ENCODE results near the gene ZNF747.

Gene ZNF747

GRCh38 chr16:30510376-30510938 lies 24.2 kb downstream of the ZNF747 start:
- DNase-seq = peak; percentile 1

- no peak for DNase-seq
Observed at GRCh38 chr16:30509081-30509765, 25.4 kb downstream of the ZNF747 start.

GRCh38 chr16:30503403-30504296 lies 31.0 kb downstream of the ZNF747 start:
- no peak for DNase-seq

GRCh38 chr16:30499284-30499683 lies 35.4 kb downstream of the ZNF747 start:
- no peak for DNase-seq

- peak; percentile 4 for DNase-seq
Observed at GRCh38 chr16:30494709-30495108, 39.9 kb downstream of the ZNF747 start.

GRCh38 chr16:30493941-30494488 lies 40.6 kb downstream of the ZNF747 start:
- DNase-seq = no peak

GRCh38 chr16:30491744-30492308 lies 42.8 kb downstream of the ZNF747 start:
- DNase-seq = no peak

GRCh38 chr16:30491229-30491628 lies 43.4 kb downstream of the ZNF747 start:
- DNase-seq = no peak

GRCh38 chr16:30490210-30490609 lies 44.4 kb downstream of the ZNF747 start:
- DNase-seq = no peak

GRCh38 chr16:30488764-30489605 lies 45.7 kb downstream of the ZNF747 start:
- DNase-seq = no peak

GRCh38 chr16:30485818-30486436 lies 48.7 kb downstream of the ZNF747 start:
- DNase-seq = no peak

GRCh38 chr16:30484887-30485286 lies 49.8 kb downstream of the ZNF747 start:
- DNase-seq = no peak

GRCh38 chr16:30482366-30482765 lies 52.3 kb downstream of the ZNF747 start:
- no peak for DNase-seq

- DNase-seq = no peak
Observed at GRCh38 chr16:30481381-30481780, 53.3 kb downstream of the ZNF747 start.

Measured in NCI-H1436 (cell line).